Type B pancreatic cell (in vitro differentiated cells): Measurements from ENCODE around the gene ESF1. TPM values are rescaled to one million over a fixed set of nuclear protein-coding genes. Genes with fewer than 3 reads are reported as not detected.
"Not testable (repeated sequence)": the region's sequence is repeated elsewhere in the genome, so short reads cannot be mapped to it uniquely, and the experiment has no call there.

Experiments
- DNase-seq: peaks from one replicate; pipeline ENCODE4 v3.0.0; 2021; ENCODE audit warnings: mixed read lengths; ENCODE audit not compliant: unreplicated experiment; ENCODE audit errors: extremely low spot score
- H3K27ac Mint-ChIP-seq: 2 replicates; pipeline ENCODE4 v1.8.0; 2021; ENCODE audit warnings: mild to moderate bottlenecking, mixed read lengths
- H3K27me3 Mint-ChIP-seq: 2 replicates; pipeline ENCODE4 v1.8.0; 2021; ENCODE audit warnings: mixed read lengths
- H3K36me3 Mint-ChIP-seq: 2 replicates; pipeline ENCODE4 v1.8.0; 2021; ENCODE audit warnings: mixed read lengths
- H3K4me1 Mint-ChIP-seq: one replicate; pipeline ENCODE4 v1.8.0; 2021; ENCODE audit warnings: mixed read lengths; ENCODE audit not compliant: unreplicated experiment
- H3K4me3 Mint-ChIP-seq: 2 replicates; pipeline ENCODE4 v1.8.0; 2021; ENCODE audit warnings: mild to moderate bottlenecking, mixed read lengths
- H3K9me3 Mint-ChIP-seq: 2 replicates; pipeline ENCODE4 v1.8.0; 2021; ENCODE audit warnings: mixed read lengths
- CTCF ChIP-seq: fragments of 200-600 bp; sonication (generic); conservative IDR thresholded peaks from 2 replicates; pipeline ENCODE4 v1.5.0; 2021; ENCODE audit warnings: antibody characterized with exemption, mild to moderate bottlenecking
- total RNA-seq: library from RNA; stranded (reverse); gene quantifications from 2 replicates; pipeline ENCODE4 v1.2.1, GENCODE V29; 2021; ENCODE audit warnings: low replicate concordance

Gene ESF1
- total RNA-seq, 1 donor from 2014 or later: 17.7 TPM

GRCh38 chr20:13739731-13740649, 44.7 kb downstream of the ESF1 start:
- Mint-ChIP-seq H3K27ac (no peak overlapping the region), H3K9me3 (peaks cover 5% of the 10 kb centered on the region), H3K27me3 (no peaks in the 10 kb centered on the region), H3K4me3 (no peak overlapping the region), H3K4me1 (no peaks in the 10 kb centered on the region), H3K36me3 (peaks cover 52% of the 10 kb centered on the region)
- DNase-seq: no peak
- no peak for TF ChIP-seq CTCF

- H3K4me3 Mint-ChIP-seq, H3K27ac Mint-ChIP-seq, H3K4me1 Mint-ChIP-seq, H3K9me3 Mint-ChIP-seq, DNase-seq, H3K27me3 Mint-ChIP-seq: not testable (repeated sequence)
- H3K36me3 Mint-ChIP-seq: peaks cover 38% of the 10 kb centered on the region
These were observed 46.5 kb downstream of the ESF1 start for GRCh38 chr20:13738187-13738586.

GRCh38 chr20:13736436-13737191, 48.1 kb downstream of the ESF1 start:
- no peak overlapping the region for H3K27ac Mint-ChIP-seq
- H3K4me3 Mint-ChIP-seq: no peak overlapping the region
- H3K36me3 Mint-ChIP-seq: peaks cover 37% of the 10 kb centered on the region
- TF ChIP-seq CTCF: no peak
- no peaks in the 10 kb centered on the region for H3K27me3 Mint-ChIP-seq
- H3K9me3 Mint-ChIP-seq: peaks cover 5% of the 10 kb centered on the region
- H3K4me1 Mint-ChIP-seq: no peaks in the 10 kb centered on the region
- no peak for DNase-seq

GRCh38 chr20:13735826-13736225, 48.9 kb downstream of the ESF1 start:
- H3K4me3 Mint-ChIP-seq: no peak overlapping the region
- DNase-seq: no peak
- no peak for TF ChIP-seq CTCF
- no peak overlapping the region for H3K27ac Mint-ChIP-seq
- H3K27me3 Mint-ChIP-seq: no peaks in the 10 kb centered on the region
- H3K9me3 Mint-ChIP-seq: peaks cover under 1% of the 10 kb centered on the region
- no peaks in the 10 kb centered on the region for H3K4me1 Mint-ChIP-seq
- H3K36me3 Mint-ChIP-seq: peaks cover 34% of the 10 kb centered on the region

GRCh38 chr20:13723011-13723410, 61.7 kb downstream of the ESF1 start:
- H3K27me3 Mint-ChIP-seq: no peaks in the 10 kb centered on the region
- no peak overlapping the region for H3K27ac Mint-ChIP-seq
- H3K4me3 Mint-ChIP-seq: no peak overlapping the region
- no peak for DNase-seq
- H3K36me3 Mint-ChIP-seq: peaks cover 14% of the 10 kb centered on the region
- TF ChIP-seq CTCF: no peak
- H3K4me1 Mint-ChIP-seq: no peaks in the 10 kb centered on the region
- no peaks in the 10 kb centered on the region for H3K9me3 Mint-ChIP-seq

GRCh38 chr20:13718171-13718570, 66.5 kb downstream of the ESF1 start:
- TF ChIP-seq CTCF: no peak
- no peaks in the 10 kb centered on the region for H3K27me3 Mint-ChIP-seq
- no peaks in the 10 kb centered on the region for H3K9me3 Mint-ChIP-seq
- no peak overlapping the region for H3K4me3 Mint-ChIP-seq
- H3K4me1 Mint-ChIP-seq: no peaks in the 10 kb centered on the region
- H3K36me3 Mint-ChIP-seq: peaks cover 27% of the 10 kb centered on the region
- DNase-seq: no peak
- no peak overlapping the region for H3K27ac Mint-ChIP-seq
